GM18951 (cell line): ENCODE measurements around the gene LRBA.

Experiments
- POLR2A ChIP-seq: IDR thresholded peaks from 4 replicates; pipeline ENCODE4 v1.6.1; 2011; ENCODE audit warnings: mild to moderate bottlenecking; ENCODE audit not compliant: insufficient read length, insufficient read depth; ENCODE audit errors: extremely low read depth
- in situ Hi-C: fragments of 300-500 bp; cut with MboI; formaldehyde crosslinking; loops from one replicate; pipeline ENCODE4 v1.12.0; 2022; ENCODE audit warnings: low sequenced_read_pairs, mixed read lengths, inconsistent platforms; ENCODE audit not compliant: unreplicated experiment

Gene LRBA

GRCh38 chr4:150268444-150268843 is 746.6 kb downstream of the LRBA start:
- TF ChIP-seq POLR2A, result no peak
- in situ Hi-C loops, result no loop called here

DNA sequence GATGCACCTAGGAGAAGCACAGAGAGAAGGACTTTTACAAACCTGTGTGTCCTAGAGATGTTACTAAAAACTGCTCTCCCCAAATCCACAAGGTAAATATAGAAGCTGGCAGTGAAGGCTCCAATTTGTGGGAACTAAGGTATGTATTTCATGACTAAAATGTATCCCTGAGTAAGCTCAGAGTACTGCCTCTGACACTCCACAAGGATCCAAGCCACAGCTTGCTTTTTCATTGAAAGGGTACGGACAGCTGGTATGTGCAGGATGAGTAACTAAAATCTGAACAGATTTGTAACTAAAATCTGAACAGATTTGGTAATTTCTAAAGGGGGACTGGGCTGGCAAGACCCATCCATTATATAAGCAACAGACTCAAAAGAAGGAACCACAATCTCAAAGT is 749.3 kb downstream of the LRBA start:
- in situ Hi-C loops, result no loop called here
- no peak for TF ChIP-seq POLR2A

DNA sequence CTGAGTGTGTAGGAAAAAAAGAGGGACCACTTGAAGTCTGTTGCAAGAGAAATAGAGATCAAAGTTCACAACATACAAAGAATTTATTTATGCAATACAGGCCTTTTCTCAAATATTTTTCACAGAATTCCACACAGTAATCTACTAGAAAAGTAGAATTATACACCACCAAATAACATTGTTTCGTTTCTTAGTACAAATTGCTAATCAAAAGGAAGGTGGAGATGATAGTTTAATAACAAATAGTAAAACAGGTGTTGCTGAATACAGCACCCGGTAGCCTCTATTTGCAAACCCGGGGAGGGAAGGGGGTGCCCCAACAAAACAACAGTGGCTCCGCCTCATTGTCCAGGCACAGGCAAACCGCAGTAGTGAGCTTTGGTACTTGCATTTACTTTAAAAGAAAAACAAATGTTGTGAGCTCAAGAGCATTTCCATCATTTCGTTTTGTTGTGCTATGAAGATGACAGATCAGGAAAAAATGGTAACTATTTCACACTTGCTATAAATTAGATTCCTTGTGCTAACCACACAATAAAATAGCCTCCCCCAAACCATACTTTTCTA is 750.4 kb downstream of the LRBA start:
- TF ChIP-seq POLR2A, result no peak
- in situ Hi-C loops, result no loop called here

DNA sequence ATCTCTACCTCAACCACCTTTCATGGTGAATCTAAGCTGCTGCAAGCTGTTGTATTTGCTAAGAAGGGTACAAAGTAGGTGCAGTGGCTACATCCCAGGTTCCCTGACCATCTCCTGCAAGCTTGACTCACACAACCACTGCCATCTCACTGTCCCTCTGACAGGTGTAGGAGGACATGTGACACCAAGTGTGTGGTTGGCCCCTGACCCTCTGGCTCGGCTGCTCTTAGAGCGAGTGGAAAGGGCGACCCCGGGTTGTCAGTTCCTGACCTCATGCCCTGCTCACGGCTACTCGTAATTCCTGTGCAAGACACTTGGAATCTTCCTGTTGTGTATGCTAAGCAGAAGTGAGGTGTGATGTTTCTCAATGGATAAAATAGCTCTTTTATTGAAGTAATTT is 752.5 kb downstream of the LRBA start:
- TF ChIP-seq POLR2A, result no peak
- in situ Hi-C loops, result no loop called here

- in situ Hi-C loops, result no loop called here
- no peak for TF ChIP-seq POLR2A
Measured at GRCh38 chr4:150261571-150261970, 753.5 kb downstream of the LRBA start.

DNA sequence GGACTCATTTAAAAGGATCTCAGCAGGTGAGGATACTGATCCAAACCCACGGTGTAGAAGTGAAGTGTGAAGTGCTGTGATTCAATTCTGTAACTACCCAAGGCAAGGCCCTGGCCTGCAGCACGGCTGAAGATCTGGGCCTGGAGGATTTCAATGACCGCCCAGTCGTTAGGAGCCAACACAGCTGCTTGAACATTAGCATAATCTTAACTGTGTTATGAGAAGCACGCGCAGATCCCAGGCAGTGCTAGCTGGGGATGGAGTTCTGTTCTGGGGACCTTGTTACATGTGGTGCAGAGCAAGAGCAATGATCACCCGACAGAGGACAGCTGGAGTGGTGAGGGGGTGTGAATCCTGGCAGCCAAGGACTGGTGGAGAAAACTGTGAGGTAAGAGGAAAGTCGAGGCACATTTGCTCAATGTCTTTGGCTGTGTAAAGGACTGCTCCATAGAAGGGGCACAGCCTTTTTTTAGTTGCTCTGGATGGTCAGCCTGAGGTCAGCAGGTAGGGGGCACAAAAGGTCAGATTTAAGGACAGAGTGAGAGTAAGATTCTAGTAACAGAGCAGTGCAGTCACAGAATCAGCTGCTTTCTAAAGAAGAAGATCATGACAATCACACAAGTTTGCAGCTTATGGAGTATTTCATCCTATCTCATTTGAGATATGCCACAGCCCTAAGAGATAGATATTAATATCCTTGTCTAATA is 755.1 kb downstream of the LRBA start:
- in situ Hi-C loops, result no loop called here
- no peak for TF ChIP-seq POLR2A

- TF ChIP-seq POLR2A, result no peak
Measured at GRCh38 chr4:150258569-150258968, 756.5 kb downstream of the LRBA start.

DNA sequence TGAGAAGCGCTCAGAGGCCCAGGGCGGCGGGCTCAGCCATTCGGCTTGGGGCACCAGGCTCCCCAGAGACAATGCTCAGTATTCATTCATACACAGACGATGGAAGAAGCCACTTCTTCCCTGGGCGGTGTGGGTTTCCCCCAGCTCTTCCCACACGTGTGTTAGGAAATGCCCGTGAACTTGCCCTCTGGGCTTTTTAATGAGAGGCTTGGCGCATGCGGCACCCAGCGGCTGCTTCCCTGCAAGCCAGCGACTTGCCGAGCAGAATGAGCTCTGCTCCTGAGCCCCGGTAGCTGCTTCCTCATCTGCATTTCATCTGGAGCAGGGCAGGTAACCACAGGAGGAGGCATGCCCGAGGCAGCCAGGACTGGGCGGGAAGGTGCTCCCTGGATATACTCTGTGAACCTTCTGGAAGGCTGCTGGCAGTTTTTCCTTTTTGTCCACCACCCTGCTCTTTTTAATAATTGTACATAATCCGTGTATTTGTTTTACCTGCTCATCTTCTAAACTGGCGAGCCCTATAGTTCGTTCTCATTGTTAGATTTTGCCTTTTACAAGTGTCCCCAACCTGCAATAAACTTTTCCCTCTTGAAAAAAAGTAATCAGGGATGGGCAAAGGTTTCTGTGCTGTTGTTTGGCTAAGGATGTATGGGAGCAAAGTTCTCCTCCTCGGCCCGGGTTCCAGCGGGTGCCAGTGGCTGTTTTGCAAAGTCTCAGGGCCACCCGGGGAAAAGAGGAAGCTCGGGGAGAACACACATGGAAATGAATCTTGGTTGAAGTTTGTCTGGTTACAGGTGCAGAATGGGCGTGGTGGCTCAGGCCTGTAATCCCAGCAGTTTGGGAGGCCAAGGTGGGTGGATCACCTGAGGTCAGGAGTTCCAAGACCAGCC is 758.0 kb downstream of the LRBA start:
- TF ChIP-seq POLR2A, result no peak
- in situ Hi-C loops, result no loop called here

More at GRCh38 chr4:150258569-150258968, 756.5 kb downstream of the LRBA start:
- in situ Hi-C loops, result no loop called here

GRCh38 chr4:150256225-150256620 is 758.9 kb downstream of the LRBA start:
- no peak for TF ChIP-seq POLR2A
- in situ Hi-C loops, result no loop called here

DNA sequence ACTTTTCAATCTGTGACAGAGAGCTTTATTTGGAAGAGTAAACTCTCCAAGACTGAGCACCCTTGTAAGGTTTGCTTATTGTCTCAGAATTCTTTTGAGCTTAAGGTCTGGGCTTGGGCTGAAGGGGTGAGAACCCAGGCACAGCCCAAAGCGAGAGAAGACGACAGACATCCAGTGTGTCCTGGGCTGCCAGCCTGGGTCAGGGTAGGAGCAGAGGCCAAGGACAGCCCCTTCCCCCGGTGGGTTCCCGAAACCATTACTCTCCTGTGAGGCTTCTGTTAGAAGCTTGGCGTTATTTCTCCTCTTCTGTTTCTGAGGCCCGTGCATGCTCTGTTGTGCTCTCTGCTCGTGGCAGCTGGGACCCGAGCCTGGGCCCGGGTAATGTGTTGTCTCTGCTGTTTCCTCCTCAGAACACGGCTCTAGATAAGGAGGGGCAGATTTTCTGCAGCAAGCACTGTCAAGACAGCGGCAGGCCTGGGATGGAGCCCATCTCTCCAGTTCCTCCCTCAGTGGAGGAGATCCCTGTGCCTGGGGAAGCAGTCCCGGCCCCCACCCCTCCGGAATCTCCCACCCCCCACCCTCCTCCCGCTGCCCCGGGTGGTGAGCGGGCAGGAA is 759.4 kb downstream of the LRBA start:
- in situ Hi-C loops, result no loop called here
- TF ChIP-seq POLR2A, result no peak

DNA sequence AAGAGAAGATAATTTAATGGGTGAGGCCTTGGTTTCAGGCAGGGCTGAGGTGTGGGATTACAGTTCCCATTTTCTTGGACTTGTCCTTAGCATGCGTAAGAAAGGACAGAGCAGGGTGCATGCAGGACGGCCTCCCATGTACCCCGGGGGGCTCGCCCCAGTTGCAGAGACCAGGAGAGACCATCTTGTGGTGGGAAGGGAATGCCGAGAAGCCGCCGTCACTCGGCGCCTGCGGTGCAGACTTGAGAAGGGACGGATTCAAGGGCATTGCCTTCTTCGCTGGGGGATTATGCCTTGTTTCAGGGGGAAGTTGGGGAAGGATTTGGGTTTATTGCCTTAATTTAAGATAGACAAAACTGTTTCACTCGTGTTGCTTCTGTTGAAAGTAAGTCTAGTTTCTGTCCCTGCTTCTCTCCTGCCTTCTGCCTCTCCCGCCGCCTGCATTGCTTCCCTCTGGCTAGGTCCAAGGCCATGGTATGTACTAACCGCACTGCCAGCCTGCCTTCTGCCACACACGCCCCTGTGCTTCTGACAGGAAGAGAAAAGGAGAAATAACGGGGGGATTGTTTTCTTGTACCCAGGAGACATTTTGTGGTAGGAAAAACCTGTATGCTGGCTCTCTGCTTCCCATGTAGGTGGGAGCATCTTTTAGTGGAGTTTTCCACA is 761.0 kb downstream of the LRBA start:
- in situ Hi-C loops, result no loop called here
- TF ChIP-seq POLR2A, result no peak

DNA sequence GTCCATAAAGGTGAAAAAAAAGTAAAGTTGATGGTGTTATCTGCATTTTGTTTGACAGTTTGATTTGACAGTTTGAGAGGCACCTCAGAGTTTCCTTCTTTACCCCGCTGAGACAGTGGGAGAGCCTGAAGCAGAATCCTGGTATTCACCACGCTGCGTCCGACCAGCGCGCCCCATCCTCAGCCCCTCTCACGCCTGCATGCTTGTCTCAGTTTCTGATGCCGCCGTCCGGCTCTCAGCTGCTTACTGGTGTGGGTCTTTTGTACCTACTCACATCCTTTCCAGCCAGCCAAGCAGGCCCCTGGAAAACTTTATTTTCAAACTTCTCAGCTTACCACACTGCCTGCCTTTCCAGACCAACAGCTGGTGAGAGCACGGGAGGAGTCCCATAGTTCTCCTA is 761.7 kb downstream of the LRBA start:
- no peak for TF ChIP-seq POLR2A
- in situ Hi-C loops, result no loop called here

- TF ChIP-seq POLR2A, result no peak
- in situ Hi-C loops, result no loop called here
Measured at GRCh38 chr4:150252741-150253140, 762.3 kb downstream of the LRBA start.
